BLaER1 treated with 17β-estradiol and CSF1 and Interleukin-3, amounts not matched to agents 10 nM and 100 nM (cell line): Measurements from ENCODE around the gene TRPM3.

ENCODE experiments used
- H3K27ac ChIP-seq, 11 experiments: shearing (Covaris generic); formaldehyde crosslinking; 2 replicates each; pipeline ENCODE4 v1.8.1; 2022
- H3K27me3 ChIP-seq, 11 experiments: shearing (Covaris generic); formaldehyde crosslinking; 2 replicates each; pipeline ENCODE4 v1.8.1; 2022
- H3K36me3 ChIP-seq, 11 experiments: shearing (Covaris generic); formaldehyde crosslinking; 2 replicates each; pipeline ENCODE4 v1.8.1; 2022
- H3K4me1 ChIP-seq, 10 experiments: shearing (Covaris generic); formaldehyde crosslinking; 2 replicates each; pipeline ENCODE4 v1.8.1; 2022
- H3K4me2 ChIP-seq, 11 experiments: shearing (Covaris generic); formaldehyde crosslinking; 2 replicates each; pipeline ENCODE4 v1.8.1; 2022
- H3K4me3 ChIP-seq, 10 experiments: shearing (Covaris generic); formaldehyde crosslinking; 2 replicates each; pipeline ENCODE4 v1.8.1; 2022
- H3K9ac ChIP-seq, 11 experiments: shearing (Covaris generic); formaldehyde crosslinking; 2 replicates each; pipeline ENCODE4 v1.8.1; 2022
- H3K9me3 ChIP-seq, 11 experiments: shearing (Covaris generic); formaldehyde crosslinking; replicated peaks in 1 of 11; 2 replicates each; pipeline ENCODE4 v1.8.1; 2022
- H4K20me1 ChIP-seq, 11 experiments: shearing (Covaris generic); formaldehyde crosslinking; 2 replicates each; pipeline ENCODE4 v1.8.1; 2022
- Cebpa-rat ChIP-seq, 11 experiments: shearing (Covaris generic); IDR thresholded peaks; 2 replicates each; pipeline ENCODE4 v1.8.1; 2022

TRPM3 gene

DNA sequence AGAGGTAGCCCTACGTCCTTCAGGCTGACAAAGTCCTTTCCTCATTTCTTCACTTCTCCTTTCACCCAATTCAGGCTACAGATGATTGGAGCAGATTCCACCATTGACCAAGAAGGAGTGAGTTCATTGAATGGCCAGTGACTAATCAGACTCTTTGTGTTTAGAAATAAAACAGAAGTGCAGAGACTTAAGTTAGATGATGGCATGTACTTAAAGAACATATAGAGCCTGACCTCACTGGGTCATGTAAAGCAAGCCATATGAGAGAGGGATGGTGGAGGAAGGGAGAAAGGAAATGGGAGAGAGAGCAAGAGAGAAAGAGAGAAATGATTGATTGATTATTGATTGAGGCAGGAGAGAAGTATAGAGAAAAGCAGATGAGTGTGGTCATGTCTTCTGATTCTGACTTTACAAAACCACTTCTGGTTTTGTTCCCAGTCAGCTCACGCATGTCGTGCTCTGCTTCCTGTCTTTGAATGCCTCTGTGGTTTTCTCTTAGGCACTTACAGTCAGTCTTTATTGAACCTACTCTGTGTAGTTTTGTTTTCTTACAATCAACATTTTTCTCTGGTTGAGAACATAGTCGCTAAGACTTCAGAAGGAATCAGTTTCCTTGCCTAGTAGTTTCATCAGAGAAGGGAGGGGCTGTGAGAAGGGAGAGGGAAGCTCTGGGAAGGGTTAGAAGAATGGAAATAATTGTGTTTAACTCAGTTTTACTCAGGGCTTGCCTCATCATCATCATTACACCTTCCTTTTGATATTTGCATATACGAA lies 557.8 kb downstream of the TRPM3 start:
- Histone ChIP-seq H3K9me3 (no peaks in the 10 kb centered on the region), H4K20me1 (no peaks in the 10 kb centered on the region), H3K36me3 (no peaks in the 10 kb centered on the region), H3K4me2 (peak overlapping the region; percentile 67 to 89 (median 84)), H3K4me1 (peaks cover 23 to 59% (median 31%) of the 10 kb centered on the region in 10 experiments), H3K9ac (peak overlapping the region in 10 of 11 experiments; percentile 18 to 84 (median 70); a peak in 20 of 22 replicates), H3K27ac (peak overlapping the region; percentile 9 to 97 (median 84); a peak in 21 of 22 replicates), H3K4me3 (peak overlapping the region in 3 of 10 experiments; percentile 1 to 42 (median 13); a peak in 4 of 20 replicates), H3K27me3 (no peaks in the 10 kb centered on the region)
- TF ChIP-seq Cebpa-rat (IDR thresholded peaks at IDR 0.05): no peak

DNA sequence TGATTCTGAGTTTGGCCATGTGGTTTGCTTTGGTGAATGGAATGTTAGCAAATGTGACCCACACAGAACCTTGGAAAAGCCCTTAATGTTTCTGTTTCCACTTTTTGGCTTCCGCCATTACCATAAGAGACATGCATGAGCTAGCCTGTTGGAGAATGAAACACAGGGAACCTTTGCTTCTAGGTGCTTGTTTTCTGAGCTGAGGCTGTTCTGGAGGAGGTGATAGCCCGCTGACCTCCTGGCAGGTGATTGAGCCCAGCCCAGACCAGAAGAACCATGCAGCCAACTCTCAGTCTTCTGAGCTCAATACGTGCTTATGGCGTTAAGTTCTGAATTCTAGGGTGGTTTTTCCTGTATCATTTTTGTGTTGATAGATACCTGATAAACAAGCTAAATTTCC lies 558.4 kb downstream of the TRPM3 start:
- no peaks in the 10 kb centered on the region for H4K20me1 ChIP-seq
- peaks cover 23 to 65% (median 31%) of the 10 kb centered on the region in 10 experiments for H3K4me1 ChIP-seq
- H3K4me3 ChIP-seq: peak overlapping the region in 2 of 10 experiments; percentile 25 to 34; a peak in 4 of 20 replicates
- H3K27me3 ChIP-seq: no peaks in the 10 kb centered on the region
- H3K27ac ChIP-seq: peak overlapping the region; percentile 9 to 97 (median 84); a peak in 21 of 22 replicates
- TF ChIP-seq Cebpa-rat (IDR thresholded peaks at IDR 0.05): no peak
- H3K4me2 ChIP-seq: peak overlapping the region; percentile 67 to 89 (median 84)
- no peaks in the 10 kb centered on the region for H3K9me3 ChIP-seq
- peak overlapping the region in 7 of 11 experiments; percentile 30 to 84 (median 76); a peak in 13 of 22 replicates for H3K9ac ChIP-seq
- H3K36me3 ChIP-seq: no peaks in the 10 kb centered on the region

- H4K20me1 ChIP-seq: no peaks in the 10 kb centered on the region
- H3K4me1 ChIP-seq: peaks cover 23 to 76% (median 31%) of the 10 kb centered on the region in 10 experiments
- peak overlapping the region in 4 of 11 experiments; percentile 92 to 97 (median 94); a peak in 8 of 22 replicates for H3K27ac ChIP-seq
- no peaks in the 10 kb centered on the region for H3K9me3 ChIP-seq
- peak overlapping the region in 4 of 11 experiments; percentile 87 to 89 (median 88); a peak in 8 of 22 replicates for H3K4me2 ChIP-seq
- no peak overlapping the region for H3K4me3 ChIP-seq
- H3K9ac ChIP-seq: 0 out of 22 replicates have a peak overlapping the region, but pooled peaks of 1 of the 11 experiments have one; percentile 84
- H3K36me3 ChIP-seq: no peaks in the 10 kb centered on the region
- H3K27me3 ChIP-seq: no peaks in the 10 kb centered on the region
- TF ChIP-seq Cebpa-rat (IDR thresholded peaks at IDR 0.05): no peak
These were observed 559.5 kb downstream of the TRPM3 start for GRCh38 chr9:70561786-70562395.

DNA sequence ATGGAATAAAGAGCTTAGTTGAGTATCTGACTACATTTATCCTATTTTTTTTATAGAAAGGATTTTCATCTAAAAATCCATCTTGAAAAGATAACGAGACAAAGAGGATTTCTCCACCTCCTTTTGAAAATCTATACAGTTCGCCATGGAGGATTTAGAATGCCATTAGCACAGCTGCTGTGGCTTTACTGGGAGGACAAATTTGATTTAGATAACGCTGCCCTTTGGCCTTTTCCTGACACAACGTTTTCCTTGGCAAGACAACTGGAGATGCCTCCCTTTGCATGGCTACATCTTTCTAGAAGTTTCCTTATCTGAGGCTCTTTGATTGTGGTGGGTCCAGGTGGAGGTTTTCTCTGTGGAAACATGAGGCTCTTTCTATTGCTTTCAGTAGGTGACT lies 560.3 kb downstream of the TRPM3 start:
- Histone ChIP-seq H3K36me3 (no peaks in the 10 kb centered on the region), H3K9me3 (no peaks in the 10 kb centered on the region), H3K27ac (peak overlapping the region in 3 of 11 experiments; percentile 3 to 97 (median 96); a peak in 4 of 22 replicates), H4K20me1 (no peaks in the 10 kb centered on the region), H3K4me1 (peaks cover 23 to 84% (median 30%) of the 10 kb centered on the region in 10 experiments), H3K4me3 (no peak overlapping the region), H3K27me3 (no peaks in the 10 kb centered on the region), H3K4me2 (peak overlapping the region in 3 of 11 experiments; percentile 61 to 89 (median 87); a peak in 6 of 22 replicates), H3K9ac (no peak overlapping the region)
- TF ChIP-seq Cebpa-rat (IDR thresholded peaks at IDR 0.05): no peak

DNA sequence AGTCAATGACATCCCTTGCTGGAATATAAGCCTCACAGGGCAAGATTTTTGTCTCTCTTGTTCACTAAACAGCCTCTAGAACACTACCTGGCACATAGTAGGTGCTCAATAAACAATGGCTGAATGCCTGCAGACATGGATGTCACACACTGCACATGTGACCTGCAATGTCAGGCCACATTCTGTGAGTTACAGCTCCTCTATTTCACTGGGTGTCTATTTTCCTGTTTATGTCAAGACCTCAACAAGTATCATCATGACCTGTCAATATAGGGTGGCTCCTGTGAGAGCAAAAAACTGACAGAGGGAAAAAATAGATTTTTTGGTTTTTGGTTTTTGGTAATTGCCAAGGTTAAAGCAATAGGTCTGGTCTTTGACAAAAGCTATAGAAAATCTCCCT lies 562.3 kb downstream of the TRPM3 start:
- Histone ChIP-seq H3K4me3 (no peak overlapping the region), H4K20me1 (no peaks in the 10 kb centered on the region), H3K9ac (no peak overlapping the region), H3K36me3 (no peaks in the 10 kb centered on the region), H3K27ac (no peak overlapping the region), H3K4me1 (peaks cover 14 to 90% (median 17%) of the 10 kb centered on the region in 10 experiments), H3K27me3 (no peaks in the 10 kb centered on the region), H3K4me2 (0 out of 22 replicates have a peak overlapping the region, but pooled peaks of 1 of the 11 experiments have one; percentile 79), H3K9me3 (no peaks in the 10 kb centered on the region)
- no peak for TF ChIP-seq Cebpa-rat (IDR thresholded peaks at IDR 0.05)

DNA sequence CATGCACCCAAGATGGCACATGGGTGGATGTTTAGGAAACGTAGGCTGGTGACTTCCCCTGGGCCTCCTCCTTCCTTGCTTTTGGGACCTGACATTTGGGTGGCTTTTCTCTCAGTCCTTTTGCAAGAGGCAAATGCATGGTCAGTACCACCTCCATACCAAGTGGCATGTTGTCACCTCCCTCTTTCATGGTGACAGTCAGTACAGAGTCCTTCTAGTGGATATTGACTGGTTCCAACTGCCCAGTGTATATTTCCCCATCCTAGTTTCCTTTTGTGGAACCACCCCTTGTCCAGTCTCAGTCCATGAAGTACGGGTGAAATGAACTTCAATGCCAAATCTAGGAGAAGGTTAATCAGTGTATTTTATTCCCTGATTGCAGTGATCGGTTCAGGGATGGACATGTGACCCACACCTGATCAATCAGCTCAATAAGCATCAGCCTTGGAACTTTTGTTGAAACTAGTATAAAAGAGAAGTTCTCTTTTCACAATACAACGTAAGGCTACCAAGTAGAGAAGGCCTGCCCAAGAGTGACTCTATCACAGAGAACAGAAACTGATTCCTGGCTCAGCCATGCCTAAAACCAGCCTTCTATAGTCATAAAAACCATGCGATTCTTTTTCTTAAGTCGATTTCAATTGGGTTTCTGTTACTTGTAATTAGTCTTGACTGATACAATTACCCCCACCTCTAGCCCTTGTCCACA lies 563.6 kb downstream of the TRPM3 start:
- peak overlapping the region in 4 of 11 experiments; percentile 2 to 79 (median 44); a peak in 6 of 22 replicates for H3K4me2 ChIP-seq
- H3K9me3 ChIP-seq: no peaks in the 10 kb centered on the region
- peak overlapping the region in 4 of 11 experiments; percentile 14 to 59 (median 42); a peak in 6 of 22 replicates for H3K27ac ChIP-seq
- H3K36me3 ChIP-seq: no peaks in the 10 kb centered on the region
- H3K27me3 ChIP-seq: no peaks in the 10 kb centered on the region
- no peak overlapping the region for H3K4me3 ChIP-seq
- no peak for TF ChIP-seq Cebpa-rat (IDR thresholded peaks at IDR 0.05)
- no peak overlapping the region for H3K9ac ChIP-seq
- peaks cover 1 to 96% (median 5%) of the 10 kb centered on the region in 10 experiments for H3K4me1 ChIP-seq
- no peaks in the 10 kb centered on the region for H4K20me1 ChIP-seq

DNA sequence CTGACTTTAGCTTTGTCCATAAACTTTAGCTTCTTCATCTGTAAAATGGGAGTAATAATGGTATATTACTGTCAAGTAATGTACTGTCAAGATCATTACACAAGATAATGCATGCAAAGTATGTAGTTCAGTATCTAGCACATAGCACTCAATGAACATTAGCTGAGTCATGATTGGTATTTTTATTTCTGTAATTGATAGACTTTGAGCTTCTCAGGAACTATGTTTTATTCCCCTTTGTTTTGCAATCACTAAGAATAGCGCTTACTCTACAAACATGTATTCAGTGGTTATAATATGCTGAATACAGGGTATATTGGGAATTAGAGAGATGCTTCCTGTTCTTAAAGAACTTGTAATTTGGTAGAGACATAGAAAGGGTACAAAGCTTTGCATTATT lies 564.6 kb downstream of the TRPM3 start:
- no peak overlapping the region for H3K9ac ChIP-seq
- peaks cover 0 to 96% (median 2%) of the 10 kb centered on the region in 10 experiments; a peak in 11 of 20 replicates for H3K4me1 ChIP-seq
- no peak overlapping the region; a peak in 1 of 22 replicates for H3K27ac ChIP-seq
- H3K27me3 ChIP-seq: no peaks in the 10 kb centered on the region
- no peaks in the 10 kb centered on the region for H3K36me3 ChIP-seq
- TF ChIP-seq Cebpa-rat (IDR thresholded peaks at IDR 0.05): no peak
- no peaks in the 10 kb centered on the region for H3K9me3 ChIP-seq
- no peak overlapping the region for H3K4me3 ChIP-seq
- no peaks in the 10 kb centered on the region for H4K20me1 ChIP-seq
- peak overlapping the region in 3 of 11 experiments; percentile 2 to 79 (median 73); a peak in 6 of 22 replicates for H3K4me2 ChIP-seq

- H3K27ac ChIP-seq: peak overlapping the region in 1 of 11 experiments; percentile 23; a peak in 1 of 22 replicates
- H3K36me3 ChIP-seq: no peaks in the 10 kb centered on the region
- peak overlapping the region in 4 of 11 experiments; percentile 28 to 79 (median 66); a peak in 8 of 22 replicates for H3K4me2 ChIP-seq
These were observed 566.5 kb downstream of the TRPM3 start for GRCh38 chr9:70554881-70555280.

More at GRCh38 chr9:70554881-70555280, 566.5 kb downstream of the TRPM3 start:
- Histone ChIP-seq H3K9ac (peak overlapping the region in 1 of 11 experiments; percentile 20; a peak in 1 of 22 replicates), H3K4me3 (no peak overlapping the region), H3K27me3 (no peaks in the 10 kb centered on the region), H3K9me3 (no peaks in the 10 kb centered on the region), H3K4me1 (peaks cover 0 to 90% (median 8%) of the 10 kb centered on the region in 10 experiments; a peak in 12 of 20 replicates), H4K20me1 (no peaks in the 10 kb centered on the region)
- no peak for TF ChIP-seq Cebpa-rat (IDR thresholded peaks at IDR 0.05)
